PFSK-1 (cell line): ENCODE measurements around the gene BPHL.

Source experiments
- FOXP2 ChIP-seq: optimal IDR thresholded peaks from 2 replicates; pipeline ENCODE3; 2011; ENCODE audit warnings: borderline replicate concordance, control low read depth, inconsistent platforms; ENCODE audit not compliant: insufficient read depth; ENCODE audit errors: extremely low read length, extremely low read depth
- POLR2AphosphoS5 ChIP-seq: IDR thresholded peaks from 2 replicates; pipeline ENCODE4 v1.6.1; 2012; ENCODE audit warnings: low read depth, mild to moderate bottlenecking, control low read depth, low read length, moderate library complexity
- SIN3A ChIP-seq: IDR thresholded peaks from 2 replicates; pipeline ENCODE4 v1.6.1; 2012; ENCODE audit warnings: mild to moderate bottlenecking, low read length, moderate library complexity, borderline replicate concordance; ENCODE audit not compliant: insufficient read depth
- TAF1 ChIP-seq: IDR thresholded peaks from 2 replicates; pipeline ENCODE4 v1.6.1; 2012; ENCODE audit warnings: low read length, control low read depth, borderline replicate concordance; ENCODE audit not compliant: insufficient read depth
- TF ChIP-seq, protein P1 (sequence below), 2 experiments: IDR thresholded peaks; 2 replicates each; pipeline versions ENCODE4 v1.6.1 to v1.8.0; 2011 to 2012; ENCODE audit warnings: low read depth in 2 of 2, low read length in 2 of 2, control low read depth in 1 of 2, inconsistent platforms in 1 of 2, mild to moderate bottlenecking in 1 of 2, moderate library complexity in 1 of 2; ENCODE audit not compliant: insufficient read depth in 1 of 2

The BPHL gene

DNA sequence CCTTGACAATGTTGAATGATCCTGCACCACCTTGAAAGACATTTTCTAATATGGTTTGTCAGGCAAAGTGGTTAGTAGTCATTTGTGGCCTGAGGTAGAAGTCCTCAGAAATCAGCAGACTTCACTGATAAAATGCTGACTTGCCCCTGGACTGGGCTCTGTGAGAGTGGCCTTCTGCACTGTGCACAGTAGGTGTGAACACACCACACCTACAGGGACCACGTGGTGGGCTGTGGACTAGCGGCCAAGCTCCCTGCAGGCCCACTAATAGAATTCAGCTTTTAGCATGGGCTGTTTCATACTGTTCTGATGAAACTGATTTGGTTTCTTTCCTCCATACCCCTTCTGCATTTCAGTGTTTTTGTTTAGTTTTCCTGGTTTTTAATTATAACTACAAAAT lies 7.3 kb downstream of the BPHL start:
- TF ChIP-seq FOXP2 = no peak
- TF ChIP-seq TAF1 = no peak
- TF ChIP-seq SIN3A = no peak
- TF ChIP-seq, protein P1, sequence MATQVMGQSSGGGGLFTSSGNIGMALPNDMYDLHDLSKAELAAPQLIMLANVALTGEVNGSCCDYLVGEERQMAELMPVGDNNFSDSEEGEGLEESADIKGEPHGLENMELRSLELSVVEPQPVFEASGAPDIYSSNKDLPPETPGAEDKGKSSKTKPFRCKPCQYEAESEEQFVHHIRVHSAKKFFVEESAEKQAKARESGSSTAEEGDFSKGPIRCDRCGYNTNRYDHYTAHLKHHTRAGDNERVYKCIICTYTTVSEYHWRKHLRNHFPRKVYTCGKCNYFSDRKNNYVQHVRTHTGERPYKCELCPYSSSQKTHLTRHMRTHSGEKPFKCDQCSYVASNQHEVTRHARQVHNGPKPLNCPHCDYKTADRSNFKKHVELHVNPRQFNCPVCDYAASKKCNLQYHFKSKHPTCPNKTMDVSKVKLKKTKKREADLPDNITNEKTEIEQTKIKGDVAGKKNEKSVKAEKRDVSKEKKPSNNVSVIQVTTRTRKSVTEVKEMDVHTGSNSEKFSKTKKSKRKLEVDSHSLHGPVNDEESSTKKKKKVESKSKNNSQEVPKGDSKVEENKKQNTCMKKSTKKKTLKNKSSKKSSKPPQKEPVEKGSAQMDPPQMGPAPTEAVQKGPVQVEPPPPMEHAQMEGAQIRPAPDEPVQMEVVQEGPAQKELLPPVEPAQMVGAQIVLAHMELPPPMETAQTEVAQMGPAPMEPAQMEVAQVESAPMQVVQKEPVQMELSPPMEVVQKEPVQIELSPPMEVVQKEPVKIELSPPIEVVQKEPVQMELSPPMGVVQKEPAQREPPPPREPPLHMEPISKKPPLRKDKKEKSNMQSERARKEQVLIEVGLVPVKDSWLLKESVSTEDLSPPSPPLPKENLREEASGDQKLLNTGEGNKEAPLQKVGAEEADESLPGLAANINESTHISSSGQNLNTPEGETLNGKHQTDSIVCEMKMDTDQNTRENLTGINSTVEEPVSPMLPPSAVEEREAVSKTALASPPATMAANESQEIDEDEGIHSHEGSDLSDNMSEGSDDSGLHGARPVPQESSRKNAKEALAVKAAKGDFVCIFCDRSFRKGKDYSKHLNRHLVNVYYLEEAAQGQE (IDR thresholded peaks at IDR 0.05; ENCODE audit: insufficient read depth in 1 of 2, low read depth in 2 of 2, low read length in 2 of 2) = no peak
- no peak for TF ChIP-seq POLR2AphosphoS5

DNA sequence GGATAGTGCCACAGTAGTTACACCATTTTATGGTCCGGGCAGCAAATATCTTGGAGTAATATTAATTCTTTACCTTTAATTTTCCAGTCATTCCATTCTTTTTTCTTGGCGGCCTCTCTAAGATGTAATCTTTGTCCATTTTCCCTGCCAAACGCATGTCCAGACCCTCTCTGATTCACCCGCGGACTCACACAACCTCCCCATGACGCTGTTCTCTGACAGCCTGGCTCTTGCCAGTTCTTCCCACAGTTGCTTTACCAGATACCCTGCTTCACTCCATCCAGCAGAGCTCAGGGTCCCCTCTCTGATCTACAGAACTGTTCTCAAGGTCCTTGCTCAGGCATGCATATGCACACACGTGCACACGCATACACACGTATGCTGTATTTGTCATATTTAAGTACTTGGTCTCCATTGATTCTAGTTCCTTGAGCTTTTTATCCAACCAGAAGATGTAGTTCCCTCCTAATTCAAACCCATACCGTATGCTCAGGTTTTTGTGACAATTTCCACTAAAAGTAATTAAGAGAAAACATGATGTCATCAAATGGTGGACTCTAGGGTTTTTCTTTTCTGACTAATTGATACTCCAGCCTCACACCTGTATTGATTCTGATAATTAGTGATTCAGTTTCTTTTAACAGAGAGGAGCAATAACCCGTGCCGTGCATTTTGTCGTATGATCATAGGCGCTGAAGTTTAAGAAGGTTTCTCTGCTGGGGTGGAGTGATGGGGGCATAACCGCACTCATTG lies 10.0 kb downstream of the BPHL start:
- TF ChIP-seq FOXP2 = no peak
- TF ChIP-seq, protein P1 (IDR thresholded peaks at IDR 0.05; ENCODE audit: insufficient read depth in 1 of 2, low read depth in 2 of 2, low read length in 2 of 2) = no peak

DNA sequence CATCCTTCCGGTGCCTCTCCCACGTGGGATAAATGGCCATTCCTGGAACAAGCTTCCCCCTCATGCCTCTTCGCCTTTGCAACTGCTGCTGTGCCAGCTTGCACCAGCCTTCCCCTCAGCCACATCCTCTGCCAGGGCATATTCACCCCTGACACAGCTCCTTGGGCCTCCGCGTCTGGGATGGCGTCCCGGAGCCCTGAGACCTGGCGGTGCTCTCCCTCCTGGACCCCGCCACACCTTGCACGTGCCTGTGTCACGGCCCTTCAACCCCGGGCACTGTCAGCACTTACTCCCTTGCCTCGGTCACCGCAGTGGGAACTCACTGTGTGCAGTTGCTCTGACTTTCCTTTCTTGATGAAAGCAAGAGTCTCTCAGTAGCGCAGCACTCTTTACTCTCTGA lies 13.2 kb downstream of the BPHL start:
- no peak for TF ChIP-seq SIN3A
- no peak for TF ChIP-seq FOXP2
- no peak for TF ChIP-seq TAF1
- no peak for TF ChIP-seq POLR2AphosphoS5
- TF ChIP-seq, protein P1 (IDR thresholded peaks at IDR 0.05; ENCODE audit: insufficient read depth in 1 of 2, low read depth in 2 of 2, low read length in 2 of 2) = no peak

DNA sequence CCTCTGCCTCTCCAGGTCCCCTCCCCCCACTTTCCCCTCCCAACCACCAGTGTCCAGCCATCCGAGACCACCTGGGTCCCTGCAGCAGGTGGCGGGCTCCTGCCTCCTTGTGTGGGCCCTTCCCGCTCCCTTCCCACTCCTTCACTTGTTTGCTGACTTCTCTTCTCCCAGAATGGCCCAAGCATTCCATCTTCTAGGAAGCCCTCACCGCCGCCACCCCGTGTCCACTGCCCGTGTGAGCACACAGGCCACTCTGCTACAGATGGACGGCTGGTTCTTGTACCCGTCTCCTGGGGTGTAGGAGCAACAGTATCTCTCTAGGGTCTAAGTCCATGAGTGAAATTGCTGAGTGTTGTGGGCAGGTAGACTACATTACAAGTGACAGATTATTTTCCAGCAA lies 15.0 kb downstream of the BPHL start:
- no peak for TF ChIP-seq SIN3A
- no peak for TF ChIP-seq FOXP2
- TF ChIP-seq TAF1 = no peak
- no peak for TF ChIP-seq POLR2AphosphoS5
- TF ChIP-seq, protein P1 (IDR thresholded peaks at IDR 0.05; ENCODE audit: insufficient read depth in 1 of 2, low read depth in 2 of 2, low read length in 2 of 2) = no peak
